HepG2 (cell line): ENCODE measurements around the gene VPS54. TPM values are rescaled to one million over a fixed set of nuclear protein-coding genes. Genes with fewer than 3 reads are reported as not detected.

Experiments used
- ISL2 ChIP-seq: sonication (generic); formaldehyde crosslinking; IDR thresholded peaks from 2 replicates; pipeline ENCODE4 v1.5.0; 2020; ENCODE audit warnings: missing genetic modification reagents
- MIXL1 ChIP-seq: IDR thresholded peaks from 2 replicates; pipeline ENCODE4 v1.6.1; 2016
- NCOA2 ChIP-seq: sonication (generic); formaldehyde crosslinking; IDR thresholded peaks from 2 replicates; pipeline ENCODE4 v1.8.0; 2022; ENCODE audit warnings: inconsistent platforms
- PCBP1 ChIP-seq: fragments of 200-400 bp; formaldehyde crosslinking; IDR thresholded peaks from 2 replicates; pipeline ENCODE4 v1.6.1; 2017; ENCODE audit warnings: mild to moderate bottlenecking, low read depth, low read length, borderline replicate concordance
- PHF5A ChIP-seq: IDR thresholded peaks from one replicate; pipeline ENCODE4 v1.6.1; 2018; ENCODE audit warnings: low read depth, missing genetic modification reagents; ENCODE audit not compliant: unreplicated experiment
- RARA ChIP-seq: IDR thresholded peaks from 2 replicates; pipeline ENCODE4 v1.6.1; 2016; ENCODE audit warnings: missing genetic modification reagents, missing compliant biosample characterization
- SAP130 ChIP-seq: IDR thresholded peaks from 2 replicates; pipeline ENCODE4 v1.6.1; 2016; ENCODE audit warnings: low read depth
- SNAI1 ChIP-seq: sonication (generic); formaldehyde crosslinking; IDR thresholded peaks from 2 replicates; pipeline ENCODE4 v1.5.0; 2020; ENCODE audit warnings: mild to moderate bottlenecking, missing genetic modification reagents, borderline replicate concordance
- SRSF1 ChIP-seq: fragments of 200-400 bp; formaldehyde crosslinking; optimal IDR thresholded peaks from 2 replicates; pipeline ENCODE3; 2017; ENCODE audit warnings: mild to moderate bottlenecking, low read depth, low read length, moderate library complexity
- STAG1 ChIP-seq: sonication (generic); formaldehyde crosslinking; IDR thresholded peaks from 2 replicates; pipeline ENCODE4 v1.4.0; 2020; ENCODE audit warnings: missing genetic modification reagents
- THAP11 ChIP-seq: IDR thresholded peaks from 2 replicates; pipeline ENCODE4 v1.6.1; 2016; ENCODE audit warnings: missing biosample characterization, missing genetic modification reagents
- ZBTB3 ChIP-seq: sonication (generic); formaldehyde crosslinking; IDR thresholded peaks from 2 replicates; pipeline ENCODE4 v1.4.0; 2020; ENCODE audit warnings: low read depth, mild to moderate bottlenecking, moderate library complexity, missing genetic modification reagents, borderline replicate concordance
- ZNF136 ChIP-seq: sonication (generic); formaldehyde crosslinking; IDR thresholded peaks from 2 replicates; pipeline ENCODE4 v1.8.1; 2022; ENCODE audit warnings: low read depth, mild to moderate bottlenecking, moderate library complexity, missing genetic modification reagents
- ZNF138 ChIP-seq: sonication (generic); formaldehyde crosslinking; IDR thresholded peaks from 2 replicates; pipeline ENCODE4 v1.5.0; 2020; ENCODE audit warnings: mild to moderate bottlenecking, low read depth, missing genetic modification reagents
- ZNF232 ChIP-seq: sonication (generic); formaldehyde crosslinking; IDR thresholded peaks from 2 replicates; pipeline ENCODE4 v1.4.0; 2020; ENCODE audit warnings: missing genetic modification reagents, borderline replicate concordance
- ZNF24 ChIP-seq: fragments of 450-650 bp; IDR thresholded peaks from 2 replicates; pipeline ENCODE4 v1.6.1; 2017; ENCODE audit warnings: antibody characterized with exemption, mild to moderate bottlenecking
- ZNF552 ChIP-seq: sonication (generic); formaldehyde crosslinking; IDR thresholded peaks from 2 replicates; pipeline ENCODE4 v1.9.0; 2022; ENCODE audit warnings: missing genetic modification reagents, mild to moderate bottlenecking, borderline replicate concordance
- ZNF749 ChIP-seq: sonication (generic); formaldehyde crosslinking; IDR thresholded peaks from 2 replicates; pipeline ENCODE4 v1.8.0; 2022; ENCODE audit warnings: mild to moderate bottlenecking, missing genetic modification reagents, moderate library complexity, borderline replicate concordance
- ZNF776 ChIP-seq: sonication (generic); formaldehyde crosslinking; IDR thresholded peaks from 2 replicates; pipeline ENCODE4 v1.4.0; 2020; ENCODE audit warnings: mild to moderate bottlenecking, missing genetic modification reagents
- polyA plus RNA-seq, 8 experiments: library from polyadenylated mRNA; depleted of rRNA in 3 of 8; stranded (reverse) in 7 of 8; unstranded in 1 of 8; fragments of >200 nt; fragmentation: Illumina TruSeq in 4 of 8; extraction: Trizol in 4 of 8; gene quantifications; 2 replicates each; pipeline versions ENCODE4 v1.2.1 to v1.2.3, GENCODE V29; 2011 to 2016; ENCODE audit warnings: low read depth in 4 of 8, missing spikeins in 1 of 8, mixed read lengths in 1 of 8; ENCODE audit not compliant: insufficient read depth in 1 of 8
- total RNA-seq, 5 experiments: library from RNA; depleted of rRNA; stranded (reverse); fragments of >200 nt; fragmentation: Illumina TruSeq; extraction: Trizol; gene quantifications; 2 replicates each; pipeline ENCODE4 v1.2.3, GENCODE V29; 2016; ENCODE audit warnings: low read depth in 1 of 5
- TF ChIP-seq, protein P1 (sequence below): IDR thresholded peaks from 2 replicates; pipeline ENCODE4 v1.4.0; 2020; ENCODE audit warnings: mild to moderate bottlenecking, missing genetic modification reagents
- TF ChIP-seq, protein P2 (sequence below): sonication (generic); formaldehyde crosslinking; IDR thresholded peaks from 2 replicates; pipeline ENCODE4 v1.4.0; 2020; ENCODE audit warnings: low read depth, missing genetic modification reagents
- TF ChIP-seq, protein P3 (sequence below): sonication (generic); formaldehyde crosslinking; IDR thresholded peaks from 2 replicates; pipeline ENCODE4 v1.5.0; 2020; ENCODE audit warnings: mild to moderate bottlenecking, missing genetic modification reagents, moderate library complexity

Gene VPS54
- total and polyA plus RNA-seq, 2 of the 13 experiments (the other 11 are each of a cell fraction or from before 2014, with no cell fraction given), result 64.7 to 77.5 TPM

DNA sequence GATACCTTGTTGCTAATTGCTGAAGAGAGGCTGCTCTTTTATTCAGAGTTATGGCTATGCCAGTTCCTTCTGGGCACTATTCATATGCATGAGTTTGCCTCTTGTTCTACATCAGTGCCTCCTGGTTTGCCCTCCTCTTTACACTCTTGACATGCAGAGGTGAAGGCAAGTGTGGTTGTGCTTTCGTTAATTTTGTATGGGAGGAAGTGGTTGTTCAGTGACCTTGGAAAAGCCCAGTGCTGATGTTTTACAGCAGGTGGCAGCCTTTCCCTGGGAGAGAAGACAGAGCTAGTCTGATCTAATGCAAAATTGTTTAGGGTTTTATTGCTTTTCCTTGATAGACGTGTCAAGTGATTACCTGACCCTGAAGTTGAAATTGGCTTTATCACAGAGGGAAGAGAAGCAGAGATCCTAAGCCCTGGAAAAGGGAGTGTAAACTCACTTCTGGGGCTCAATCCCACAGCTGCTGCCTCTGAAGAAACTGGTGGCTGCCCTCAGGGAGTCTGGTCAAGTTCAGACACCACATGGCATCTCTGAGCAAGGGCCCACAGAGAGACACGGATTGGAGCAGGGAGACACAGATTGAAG is 30.5 kb upstream of the VPS54 start (continued):
- 0 out of 2 replicates have a peak, but pooled peaks have one; percentile 26 for TF ChIP-seq ZBTB3 (CRISPR knock-in tag)
- TF ChIP-seq ZNF749 (CRISPR knock-in tag), result no peak
- no peak for TF ChIP-seq ZNF138 (CRISPR knock-in tag)
- TF ChIP-seq PCBP1, result no peak
- peak; percentile 15; the same call in 1 of the 2 replicates for TF ChIP-seq NCOA2 (CRISPR knock-in tag)
- TF ChIP-seq ZNF552 (CRISPR knock-in tag), result no peak
- TF ChIP-seq STAG1 (CRISPR knock-in tag), result peak; percentile 98
- TF ChIP-seq SAP130 (CRISPR knock-in tag), result peak; percentile 42; the same call in 1 of the 2 replicates
- peak; percentile 46; the same call in 1 of the 2 replicates for TF ChIP-seq ISL2
- TF ChIP-seq SRSF1, result no peak
- peak; percentile 69 for TF ChIP-seq THAP11
- no peak for TF ChIP-seq ZNF136 (CRISPR knock-in tag)
- TF ChIP-seq, protein P1, sequence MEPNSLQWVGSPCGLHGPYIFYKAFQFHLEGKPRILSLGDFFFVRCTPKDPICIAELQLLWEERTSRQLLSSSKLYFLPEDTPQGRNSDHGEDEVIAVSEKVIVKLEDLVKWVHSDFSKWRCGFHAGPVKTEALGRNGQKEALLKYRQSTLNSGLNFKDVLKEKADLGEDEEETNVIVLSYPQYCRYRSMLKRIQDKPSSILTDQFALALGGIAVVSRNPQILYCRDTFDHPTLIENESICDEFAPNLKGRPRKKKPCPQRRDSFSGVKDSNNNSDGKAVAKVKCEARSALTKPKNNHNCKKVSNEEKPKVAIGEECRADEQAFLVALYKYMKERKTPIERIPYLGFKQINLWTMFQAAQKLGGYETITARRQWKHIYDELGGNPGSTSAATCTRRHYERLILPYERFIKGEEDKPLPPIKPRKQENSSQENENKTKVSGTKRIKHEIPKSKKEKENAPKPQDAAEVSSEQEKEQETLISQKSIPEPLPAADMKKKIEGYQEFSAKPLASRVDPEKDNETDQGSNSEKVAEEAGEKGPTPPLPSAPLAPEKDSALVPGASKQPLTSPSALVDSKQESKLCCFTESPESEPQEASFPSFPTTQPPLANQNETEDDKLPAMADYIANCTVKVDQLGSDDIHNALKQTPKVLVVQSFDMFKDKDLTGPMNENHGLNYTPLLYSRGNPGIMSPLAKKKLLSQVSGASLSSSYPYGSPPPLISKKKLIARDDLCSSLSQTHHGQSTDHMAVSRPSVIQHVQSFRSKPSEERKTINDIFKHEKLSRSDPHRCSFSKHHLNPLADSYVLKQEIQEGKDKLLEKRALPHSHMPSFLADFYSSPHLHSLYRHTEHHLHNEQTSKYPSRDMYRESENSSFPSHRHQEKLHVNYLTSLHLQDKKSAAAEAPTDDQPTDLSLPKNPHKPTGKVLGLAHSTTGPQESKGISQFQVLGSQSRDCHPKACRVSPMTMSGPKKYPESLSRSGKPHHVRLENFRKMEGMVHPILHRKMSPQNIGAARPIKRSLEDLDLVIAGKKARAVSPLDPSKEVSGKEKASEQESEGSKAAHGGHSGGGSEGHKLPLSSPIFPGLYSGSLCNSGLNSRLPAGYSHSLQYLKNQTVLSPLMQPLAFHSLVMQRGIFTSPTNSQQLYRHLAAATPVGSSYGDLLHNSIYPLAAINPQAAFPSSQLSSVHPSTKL, result peak; percentile 76
- TF ChIP-seq PHF5A (CRISPR knock-in tag), result no peak
- TF ChIP-seq, protein P2, sequence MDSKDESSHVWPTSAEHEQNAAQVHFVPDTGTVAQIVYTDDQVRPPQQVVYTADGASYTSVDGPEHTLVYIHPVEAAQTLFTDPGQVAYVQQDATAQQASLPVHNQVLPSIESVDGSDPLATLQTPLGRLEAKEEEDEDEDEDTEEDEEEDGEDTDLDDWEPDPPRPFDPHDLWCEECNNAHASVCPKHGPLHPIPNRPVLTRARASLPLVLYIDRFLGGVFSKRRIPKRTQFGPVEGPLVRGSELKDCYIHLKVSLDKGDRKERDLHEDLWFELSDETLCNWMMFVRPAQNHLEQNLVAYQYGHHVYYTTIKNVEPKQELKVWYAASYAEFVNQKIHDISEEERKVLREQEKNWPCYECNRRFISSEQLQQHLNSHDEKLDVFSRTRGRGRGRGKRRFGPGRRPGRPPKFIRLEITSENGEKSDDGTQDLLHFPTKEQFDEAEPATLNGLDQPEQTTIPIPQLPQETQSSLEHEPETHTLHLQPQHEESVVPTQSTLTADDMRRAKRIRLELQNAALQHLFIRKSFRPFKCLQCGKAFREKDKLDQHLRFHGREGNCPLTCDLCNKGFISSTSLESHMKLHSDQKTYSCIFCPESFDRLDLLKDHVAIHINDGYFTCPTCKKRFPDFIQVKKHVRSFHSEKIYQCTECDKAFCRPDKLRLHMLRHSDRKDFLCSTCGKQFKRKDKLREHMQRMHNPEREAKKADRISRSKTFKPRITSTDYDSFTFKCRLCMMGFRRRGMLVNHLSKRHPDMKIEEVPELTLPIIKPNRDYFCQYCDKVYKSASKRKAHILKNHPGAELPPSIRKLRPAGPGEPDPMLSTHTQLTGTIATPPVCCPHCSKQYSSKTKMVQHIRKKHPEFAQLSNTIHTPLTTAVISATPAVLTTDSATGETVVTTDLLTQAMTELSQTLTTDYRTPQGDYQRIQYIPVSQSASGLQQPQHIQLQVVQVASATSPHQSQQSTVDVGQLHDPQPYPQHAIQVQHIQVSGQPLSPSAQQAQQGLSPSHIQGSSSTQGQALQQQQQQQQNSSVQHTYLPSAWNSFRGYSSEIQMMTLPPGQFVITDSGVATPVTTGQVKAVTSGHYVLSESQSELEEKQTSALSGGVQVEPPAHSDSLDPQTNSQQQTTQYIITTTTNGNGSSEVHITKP (CRISPR knock-in tag), result 0 out of 2 replicates have a peak, but pooled peaks have one; percentile 12
- TF ChIP-seq, protein P3, sequence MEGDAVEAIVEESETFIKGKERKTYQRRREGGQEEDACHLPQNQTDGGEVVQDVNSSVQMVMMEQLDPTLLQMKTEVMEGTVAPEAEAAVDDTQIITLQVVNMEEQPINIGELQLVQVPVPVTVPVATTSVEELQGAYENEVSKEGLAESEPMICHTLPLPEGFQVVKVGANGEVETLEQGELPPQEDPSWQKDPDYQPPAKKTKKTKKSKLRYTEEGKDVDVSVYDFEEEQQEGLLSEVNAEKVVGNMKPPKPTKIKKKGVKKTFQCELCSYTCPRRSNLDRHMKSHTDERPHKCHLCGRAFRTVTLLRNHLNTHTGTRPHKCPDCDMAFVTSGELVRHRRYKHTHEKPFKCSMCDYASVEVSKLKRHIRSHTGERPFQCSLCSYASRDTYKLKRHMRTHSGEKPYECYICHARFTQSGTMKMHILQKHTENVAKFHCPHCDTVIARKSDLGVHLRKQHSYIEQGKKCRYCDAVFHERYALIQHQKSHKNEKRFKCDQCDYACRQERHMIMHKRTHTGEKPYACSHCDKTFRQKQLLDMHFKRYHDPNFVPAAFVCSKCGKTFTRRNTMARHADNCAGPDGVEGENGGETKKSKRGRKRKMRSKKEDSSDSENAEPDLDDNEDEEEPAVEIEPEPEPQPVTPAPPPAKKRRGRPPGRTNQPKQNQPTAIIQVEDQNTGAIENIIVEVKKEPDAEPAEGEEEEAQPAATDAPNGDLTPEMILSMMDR, result peak; percentile 97
- peak; percentile 50; the same call in 1 of the 2 replicates for TF ChIP-seq SNAI1 (CRISPR knock-in tag)
- TF ChIP-seq ZNF24, result no peak
- no peak for TF ChIP-seq ZNF776 (CRISPR knock-in tag)
- TF ChIP-seq RARA (CRISPR knock-in tag), result peak; percentile 18; the same call in 1 of the 2 replicates
- TF ChIP-seq MIXL1 (CRISPR knock-in tag), result peak; percentile 76
- TF ChIP-seq ZNF232, result no peak
